GM12865 (cell line): ENCODE measurements around the gene ZNF678.
A peak's percentile ranks its signal among the peaks of the same experiment; 100 is the strongest.

Source experiments
- DNase-seq: peaks from one replicate; pipeline ENCODE4 v3.0.0; 2010; ENCODE audit warnings: low read depth
- H3K4me3 ChIP-seq: 2 replicates; pipeline ENCODE4 v1.5.1; 2011; ENCODE audit warnings: mild to moderate bottlenecking, low read depth, low read length, control low read depth
- TF ChIP-seq, protein P1 (sequence below): IDR thresholded peaks from 2 replicates; pipeline ENCODE4 v1.5.1; 2011; ENCODE audit warnings: low read length, control low read depth, low read depth, inconsistent platforms; ENCODE audit not compliant: insufficient read depth; ENCODE audit errors: missing control alignments

ZNF678 gene

DNA sequence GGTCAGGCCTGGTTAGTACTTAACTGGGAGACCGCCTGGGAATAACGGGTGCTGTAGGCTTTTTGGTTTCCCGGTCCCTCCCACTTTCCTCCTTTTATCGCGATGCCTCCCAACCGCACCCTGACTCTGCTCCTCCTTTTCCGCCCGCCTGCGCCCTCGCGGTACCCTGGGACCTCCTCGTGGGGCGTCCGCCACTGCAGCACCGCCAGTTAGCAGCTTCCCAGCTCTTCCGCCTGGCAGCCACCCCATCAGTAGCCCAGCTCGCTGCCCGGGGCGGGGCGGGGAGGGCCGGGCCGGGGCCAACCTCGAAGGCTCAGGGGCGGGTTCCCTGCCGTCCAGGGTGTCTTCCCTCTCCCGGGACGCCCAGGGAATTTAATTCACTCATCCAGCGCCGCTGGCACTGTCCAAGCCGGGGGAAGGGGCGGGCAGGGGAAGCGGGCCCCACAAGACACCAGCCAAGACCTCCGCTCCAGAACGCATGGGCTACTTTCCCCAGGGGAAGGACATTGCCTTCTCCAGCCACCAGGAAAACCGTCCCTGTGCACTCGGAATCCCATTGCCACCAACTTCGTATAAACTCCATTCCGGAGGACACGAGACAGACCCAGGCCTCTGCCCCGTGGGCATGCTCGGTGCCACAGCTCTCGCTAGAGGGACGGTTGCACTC, 2.0 kb upstream of the ZNF678 start:
- no peak overlapping the region for H3K4me3 ChIP-seq
- no peak for DNase-seq
- TF ChIP-seq, protein P1, sequence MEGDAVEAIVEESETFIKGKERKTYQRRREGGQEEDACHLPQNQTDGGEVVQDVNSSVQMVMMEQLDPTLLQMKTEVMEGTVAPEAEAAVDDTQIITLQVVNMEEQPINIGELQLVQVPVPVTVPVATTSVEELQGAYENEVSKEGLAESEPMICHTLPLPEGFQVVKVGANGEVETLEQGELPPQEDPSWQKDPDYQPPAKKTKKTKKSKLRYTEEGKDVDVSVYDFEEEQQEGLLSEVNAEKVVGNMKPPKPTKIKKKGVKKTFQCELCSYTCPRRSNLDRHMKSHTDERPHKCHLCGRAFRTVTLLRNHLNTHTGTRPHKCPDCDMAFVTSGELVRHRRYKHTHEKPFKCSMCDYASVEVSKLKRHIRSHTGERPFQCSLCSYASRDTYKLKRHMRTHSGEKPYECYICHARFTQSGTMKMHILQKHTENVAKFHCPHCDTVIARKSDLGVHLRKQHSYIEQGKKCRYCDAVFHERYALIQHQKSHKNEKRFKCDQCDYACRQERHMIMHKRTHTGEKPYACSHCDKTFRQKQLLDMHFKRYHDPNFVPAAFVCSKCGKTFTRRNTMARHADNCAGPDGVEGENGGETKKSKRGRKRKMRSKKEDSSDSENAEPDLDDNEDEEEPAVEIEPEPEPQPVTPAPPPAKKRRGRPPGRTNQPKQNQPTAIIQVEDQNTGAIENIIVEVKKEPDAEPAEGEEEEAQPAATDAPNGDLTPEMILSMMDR = no peak

DNA sequence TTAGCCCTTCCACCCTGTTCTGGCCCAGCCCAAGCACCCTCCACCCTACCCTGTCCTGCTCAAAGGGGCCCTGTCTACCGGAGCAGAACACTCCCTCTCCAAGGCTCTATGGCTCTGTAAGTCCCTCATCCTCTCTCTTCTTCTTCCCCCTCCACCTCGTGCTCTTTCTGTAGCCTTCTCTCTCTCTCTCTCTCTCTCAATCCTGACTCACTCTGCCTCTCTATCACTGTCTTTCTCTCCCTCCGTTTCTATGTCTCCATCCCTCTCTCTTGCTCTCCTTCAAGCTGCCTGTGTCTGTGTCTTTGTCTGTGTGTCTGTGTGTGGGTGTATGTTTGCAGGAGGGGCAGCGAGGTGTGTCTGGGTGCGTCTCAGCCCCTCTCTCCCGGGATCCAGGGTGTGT, 1.3 kb upstream of the ZNF678 start:
- H3K4me3 ChIP-seq = no peak overlapping the region
- no peak for DNase-seq
- TF ChIP-seq, protein P1 = no peak

DNA sequence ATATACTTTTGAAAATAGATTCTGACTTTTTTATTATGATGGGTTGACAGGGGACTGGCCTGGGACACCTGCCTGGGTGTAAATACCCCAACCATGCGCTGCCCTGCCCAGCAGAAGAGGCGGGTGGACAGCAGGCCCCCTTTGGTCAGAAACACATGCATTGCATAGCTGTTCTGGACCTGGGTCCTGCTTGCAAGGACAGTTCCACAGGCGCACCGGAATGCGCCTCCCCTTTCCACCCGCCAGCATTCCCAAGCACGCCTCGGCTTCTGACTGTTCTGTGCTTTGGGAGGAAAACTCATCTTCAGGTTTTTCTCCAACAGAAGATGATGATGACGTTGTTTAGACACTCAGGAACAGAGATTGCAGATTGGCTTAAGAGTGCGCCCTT, 428 bp upstream of the ZNF678 start:
- DNase-seq = no peak
- H3K4me3 ChIP-seq = peak overlapping the region; percentile 57
- TF ChIP-seq, protein P1 = no peak

DNA sequence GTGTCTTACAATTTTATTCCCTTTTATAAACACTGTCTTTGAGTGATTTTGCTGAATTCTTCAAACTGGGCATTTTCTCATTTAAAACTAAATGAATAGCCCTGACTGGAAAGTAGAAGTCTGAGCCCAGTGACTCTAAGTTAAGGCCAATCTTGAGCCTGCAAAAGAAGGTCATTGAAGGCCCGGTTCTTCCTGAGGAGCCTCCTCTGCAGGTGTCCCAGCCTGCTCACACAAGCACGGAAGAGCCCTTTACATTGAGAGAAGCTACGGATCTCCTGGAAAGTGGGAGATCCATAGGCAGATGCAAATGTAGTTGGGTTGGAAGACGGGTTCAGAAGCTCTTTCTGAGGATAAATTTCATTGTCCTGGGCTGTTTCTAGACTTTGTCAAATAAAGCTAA, 3.9 kb downstream of the ZNF678 start:
- H3K4me3 ChIP-seq = no peak overlapping the region
- DNase-seq = no peak
- TF ChIP-seq, protein P1 = no peak

DNA sequence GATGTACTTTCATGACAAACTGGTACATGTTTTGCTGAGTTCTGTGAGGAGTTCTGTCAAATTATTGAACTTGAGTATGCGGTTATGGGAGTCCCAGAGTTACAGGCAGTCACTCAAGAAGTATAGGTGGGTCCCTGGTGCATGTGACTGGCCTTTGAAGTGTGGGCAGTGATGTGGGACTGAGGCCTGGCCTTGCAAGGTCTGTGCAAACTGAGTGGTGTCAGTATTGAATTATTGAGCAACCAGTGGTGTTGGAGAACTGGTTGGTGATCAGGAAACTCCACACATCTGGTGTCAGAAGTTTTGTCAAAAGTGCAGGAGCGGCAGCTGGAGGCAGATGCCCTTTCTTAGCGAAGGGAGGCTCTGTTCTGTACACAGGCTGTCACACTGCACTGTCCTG, 5.2 kb downstream of the ZNF678 start:
- no peak overlapping the region for H3K4me3 ChIP-seq
- DNase-seq = no peak
- TF ChIP-seq, protein P1 = no peak

DNA sequence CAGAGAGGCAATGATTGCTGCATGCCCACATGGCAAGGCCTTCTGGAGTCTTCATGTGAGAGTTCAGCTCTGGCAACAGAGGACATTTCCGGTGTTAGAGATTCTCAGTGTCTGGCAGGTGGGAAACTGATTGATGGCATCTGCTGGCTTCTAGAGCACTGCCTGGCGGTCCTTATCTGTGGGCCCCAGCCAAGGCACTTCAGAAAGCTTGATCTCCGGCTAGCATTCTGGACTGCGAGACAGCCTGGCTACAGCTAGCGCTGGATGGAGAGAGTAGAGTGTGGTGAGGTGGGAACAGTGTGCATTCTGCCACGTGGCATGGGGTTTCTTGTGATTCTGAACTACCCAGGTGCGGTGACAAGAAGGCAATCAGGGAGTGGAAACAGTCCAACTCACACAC, 9.4 kb downstream of the ZNF678 start:
- TF ChIP-seq, protein P1 = no peak
- no peak for DNase-seq
- H3K4me3 ChIP-seq = no peak overlapping the region

DNA sequence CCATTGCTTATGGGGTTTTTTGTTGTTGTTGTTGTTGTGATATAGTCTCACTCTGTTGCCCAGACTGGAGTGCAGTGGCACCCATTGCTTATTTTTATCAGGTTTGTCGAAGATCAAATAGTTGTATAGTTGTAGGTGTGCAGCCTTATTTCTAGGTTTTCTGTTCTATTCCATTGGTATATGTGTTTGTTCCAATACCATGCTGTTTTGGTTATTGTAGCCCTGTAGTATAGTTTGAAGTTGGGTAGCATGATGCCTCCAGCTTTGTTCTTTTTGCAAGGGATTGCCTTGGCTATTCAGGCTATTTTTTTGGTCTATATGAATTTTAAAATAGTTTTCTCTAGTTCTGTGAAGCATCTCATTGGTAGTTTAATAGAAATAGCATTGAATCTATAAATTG, 11.6 kb downstream of the ZNF678 start:
- DNase-seq = no peak
- no peak overlapping the region for H3K4me3 ChIP-seq
- TF ChIP-seq, protein P1 = no peak
